Heart left ventricle (tissue), 16 donors: ENCODE measurements around the gene PEAK1. TPM values are rescaled to one million over a fixed set of nuclear protein-coding genes. Genes with fewer than 3 reads are reported as not detected.

ENCODE experiments used
- ATAC-seq, 4 donors: fragments of 200-7000 bp; cut with Tn5 transposase; one replicate each; pipeline ENCODE4 v1.9.1; 2020 to 2022; ENCODE audit warnings: moderate library complexity in 4 of 4, mild to moderate bottlenecking in 3 of 4, moderate number of reproducible peaks in 1 of 4
- DNase-seq, 5 donors: peaks; one replicate each; pipeline ENCODE4 v3.0.0-alpha.2; 2020
- H3K27ac ChIP-seq, 12 donors: fragments of 200-600 bp; sonication (generic) in 4 of 12; one replicate each; pipeline versions ENCODE4 v1.5.0 to v1.8.0; 2016 to 2022; ENCODE audit warnings: mild to moderate bottlenecking in 2 of 12
- H3K27me3 ChIP-seq, 9 donors: fragments of 200-600 bp; sonication (generic) in 2 of 9; one replicate each; pipeline versions ENCODE4 v1.5.1 to v1.8.0; 2016 to 2022; ENCODE audit warnings: mild to moderate bottlenecking in 3 of 9
- H3K36me3 ChIP-seq, 9 donors: fragments of 200-600 bp; sonication (generic) in 2 of 9; one replicate each; pipeline versions ENCODE4 v1.5.0 to v1.8.0; 2018 to 2022; ENCODE audit warnings: mild to moderate bottlenecking in 2 of 9
- H3K4me1 ChIP-seq, 12 donors: fragments of 200-600 bp; sonication (generic) in 4 of 12; one replicate each; pipeline versions ENCODE4 v1.5.0 to v1.8.0; 2016 to 2022; ENCODE audit warnings: mild to moderate bottlenecking in 3 of 12
- H3K4me3 ChIP-seq, 12 donors: fragments of 200-600 bp; sonication (generic) in 4 of 12; one replicate each; pipeline versions ENCODE4 v1.5.0 to v1.8.0; 2017 to 2022; ENCODE audit warnings: mild to moderate bottlenecking in 9 of 12, moderate library complexity in 4 of 12
- H3K9me3 ChIP-seq, 12 donors: fragments of 200-600 bp; sonication (generic) in 4 of 12; one replicate each; pipeline versions ENCODE4 v1.5.0 to v1.8.0; 2016 to 2022; ENCODE audit warnings: mild to moderate bottlenecking in 1 of 12
- CTCF ChIP-seq, 12 donors: fragments of 200-600 bp; sonication (generic) in 4 of 12; IDR thresholded peaks; one replicate each; pipeline versions ENCODE4 v1.5.0 to v1.8.0; 2018 to 2022; ENCODE audit warnings: antibody characterized with exemption in 12 of 12, mild to moderate bottlenecking in 5 of 12
- POLR2A ChIP-seq, 2 donors: fragments of 450-650 bp; IDR thresholded peaks; one replicate each; pipeline ENCODE4 v1.6.1; 2017; ENCODE audit warnings: antibody characterized with exemption in 2 of 2, mild to moderate bottlenecking in 2 of 2, moderate library complexity in 2 of 2
- WGBS, 4 donors: extraction: QIAGEN DNeasy Blood & Tissue Kit in 2 of 4; methylation state at CpG; one replicate each; pipeline versions ENCODE4 v1.1.5 to v1.1.7; 2013 to 2018; 5-methylcytosine and 5-hydroxymethylcytosine counted together
- intact Hi-C, 10 donors: fragments of 100-400 bp; cut with DNase I; formaldehyde crosslinking; loops; one replicate each; pipeline versions ENCODE4 v1.11.1 to v1.14.2; 2022
- polyA plus RNA-seq, 2 donors: library from polyadenylated mRNA; stranded (reverse); fragments of 200-250 nt; gene quantifications; one replicate each; pipeline ENCODE4 v1.2.3, GENCODE V29; 2013
- total RNA-seq, 9 donors: library from RNA; depleted of rRNA in 2 of 9; stranded (reverse); fragments of >200 nt in 2 of 9; fragmentation: NEBNext Ultra II Directional in 3 of 9; extraction: Animal tissue kit (Norgen Biotek cat#: 25700) in 3 of 9; gene quantifications; one replicate each; pipeline versions ENCODE4 v1.1.0 to v1.2.4, GENCODE V29; 2016 to 2023
- donor health status: ischemic (EF 13 %, LVEDD 7.1; RV severe dilation, severe dysfunction).
- donor health status: healthy with polysubstance abuse.
- donor health status: DM: no; HTN: yes; CAD: no.
- donor health status: DM: no; HTN: no; CAD: no.
- donor health status: ischemic (EF 25% LVEDD 6.9; RV normal size, moderate dysfunction).
- donor health status: ischemic (EF 25% LVEDD 5.7; RV mildly dilated, moderate dysfunction).
- donor health status: healthy.
- donor health status: DM: yes; HTN: yes; CAD: no.
- donor health status: ischemic (EF 35%, LVEDD 5.7; RV mildly dilated, moderate dysfunction).
- donor health status: nonischemic (EF 11% LVEDD 7.7; RV severe dilation, severe dysfunction).
- donor health status: DM: yes; HTN: yes; CAD: no.
- donor health status: PGD.
- donor health status: ischemic (EF 29% LVEDD 5.4; RV normal size, mild dysfunction).
- donor health status: nonischemic (EF 23%, LVEDD 6.1; RV moderate dilation, normal function).

Gene PEAK1
- total and polyA plus RNA-seq, 11 donors: 12.8 to 139 (median 86.3) TPM

- peaks cover 0 to 35% (median 14%) of the 10 kb centered on the region in 12 donors for H3K4me1 ChIP-seq
- no peaks in the 10 kb centered on the region for H3K36me3 ChIP-seq
- no peak for TF ChIP-seq POLR2A (IDR thresholded peaks at IDR 0.05)
- TF ChIP-seq CTCF (IDR thresholded peaks at IDR 0.05): no peak
- ATAC-seq: no peak
- no peak overlapping the region for H3K27ac ChIP-seq
- H3K27me3 ChIP-seq: no peaks in the 10 kb centered on the region
- 91 to 98% (median 97%) methylated on average over 3 of the region's 3 CpGs for WGBS, 4 donors
- intact Hi-C loops: no loop called here
- no peak overlapping the region for H3K4me3 ChIP-seq
- H3K9me3 ChIP-seq: peaks cover 0 to 11% (median 0%) of the 10 kb centered on the region in 12 donors
- DNase-seq: no peak
Observed at GRCh38 chr15:77340245-77340644, 79.7 kb downstream of the PEAK1 start.

- Histone ChIP-seq H3K27ac (no peak overlapping the region), H3K36me3 (no peaks in the 10 kb centered on the region), H3K4me1 (peaks cover 0 to 34% (median 12%) of the 10 kb centered on the region in 12 donors), H3K4me3 (no peak overlapping the region), H3K9me3 (peaks cover 0 to 4% (median 0%) of the 10 kb centered on the region in 12 donors), H3K27me3 (no peaks in the 10 kb centered on the region)
- no peak for TF ChIP-seq POLR2A (IDR thresholded peaks at IDR 0.05)
- DNase-seq: no peak
- ATAC-seq: no peak
- intact Hi-C loops: no loop called here
- WGBS, 4 donors: 84 to 93% (median 91%) methylated on average over 2 of the region's 2 CpGs
Observed at GRCh38 chr15:77336006-77336405, 83.9 kb downstream of the PEAK1 start.

GRCh38 chr15:77335298-77335697 lies 84.6 kb downstream of the PEAK1 start:
- 17 to 25% (median 22%) methylated on average over 4 of the region's 4 CpGs for whole genome bisulfite sequencing, 4 donors
- no peak for TF ChIP-seq POLR2A (IDR thresholded peaks at IDR 0.05)
- no peak for TF ChIP-seq CTCF (IDR thresholded peaks at IDR 0.05)
- Histone ChIP-seq H3K4me1 (peaks cover 0 to 34% (median 12%) of the 10 kb centered on the region in 12 donors), H3K36me3 (no peaks in the 10 kb centered on the region), H3K27me3 (no peaks in the 10 kb centered on the region), H3K9me3 (no peaks in the 10 kb centered on the region), H3K4me3 (no peak overlapping the region), H3K27ac (no peak overlapping the region)
- intact Hi-C loops: no loop called here
- ATAC-seq (peak; percentile 55 to 63 (median 62)), DNase-seq (peak in 4 of 5 donors; percentile 33 to 57 (median 52))

- 94 to 98% (median 96%) methylated on average over 2 of the region's 2 CpGs for WGBS, 4 donors
- Histone ChIP-seq H3K36me3 (no peaks in the 10 kb centered on the region), H3K9me3 (no peaks in the 10 kb centered on the region), H3K4me1 (peaks cover 0 to 47% (median 24%) of the 10 kb centered on the region in 12 donors), H3K27ac (no peak overlapping the region), H3K27me3 (no peaks in the 10 kb centered on the region), H3K4me3 (no peak overlapping the region)
- intact Hi-C loops: loop anchor here in 1 of 10 donors (5.0 kb wide), 1 partner anchor 79 kb away; no protein-coding TSS in a partner anchor
- TF ChIP-seq POLR2A (IDR thresholded peaks at IDR 0.05): no peak
- no peak for ATAC-seq
- no peak for DNase-seq
Observed at GRCh38 chr15:77333166-77333565, 86.7 kb downstream of the PEAK1 start.

DNA sequence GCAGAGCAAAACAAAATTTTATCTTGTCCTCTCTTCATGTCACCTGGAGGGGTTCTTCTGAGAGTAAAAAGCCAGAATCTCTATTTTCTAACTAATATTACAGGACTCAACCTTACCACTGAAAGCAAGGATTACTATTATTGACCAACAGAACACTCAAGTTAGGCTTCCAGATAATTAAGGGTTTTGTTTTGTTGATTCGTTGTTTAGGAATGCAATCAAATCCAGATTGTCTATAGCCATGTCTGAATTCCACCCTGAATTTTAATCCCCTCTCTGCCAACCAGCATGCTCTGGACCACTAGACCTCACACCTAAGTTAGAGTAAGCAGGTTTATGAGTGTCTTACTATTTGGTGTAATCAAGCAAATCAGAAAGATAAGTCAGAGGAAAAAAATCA lies 90.7 kb downstream of the PEAK1 start:
- 41 to 59% (median 52%) methylated on average over 1 of the region's 1 CpG for WGBS, 4 donors
- TF ChIP-seq CTCF (IDR thresholded peaks at IDR 0.05): no peak
- TF ChIP-seq POLR2A (IDR thresholded peaks at IDR 0.05): no peak
- H3K4me3 ChIP-seq: no peak overlapping the region

More for the DNA sequence above, 90.7 kb downstream of the PEAK1 start:
- H3K9me3 ChIP-seq: no peaks in the 10 kb centered on the region
- no peaks in the 10 kb centered on the region for H3K36me3 ChIP-seq
- H3K4me1 ChIP-seq: peaks cover 0 to 51% (median 40%) of the 10 kb centered on the region in 12 donors
- no peak overlapping the region for H3K27ac ChIP-seq
- intact Hi-C loops: no loop called here
- DNase-seq (no peak), ATAC-seq (no peak)
- H3K27me3 ChIP-seq: no peaks in the 10 kb centered on the region
